Upper lobe of left lung (tissue), 6 donors: ENCODE measurements around the gene BRI3. TPM values are rescaled to one million over a fixed set of nuclear protein-coding genes. Genes with fewer than 3 reads are reported as not detected.

Experiments used
- total RNA-seq, 6 donors: library from RNA; depleted of rRNA in 4 of 6; stranded (reverse); fragments of >200 nt in 4 of 6; gene quantifications; one replicate each; pipeline versions ENCODE4 v1.1.0 to v1.2.1, GENCODE V29; 2016 to 2021
- donor health status: DM: no; HTN: no; CAD: no; lungs with moderate emphysema.
- donor health status: DM: no; HTN: yes; CAD: no; lungs with severe emphysema.

Gene BRI3
- total RNA-seq, 6 donors from 2014 or later, result 113 to 703 (median 143) TPM

Other genes with a start within 250 kb of the BRI3 start
- gene LMTK2, start 174.8 kb upstream of the BRI3 start, total RNA-seq, result 10 to 100 TPM; 27.6 to 65.8 (median 37.5) TPM
- gene BHLHA15, start 70.2 kb upstream of the BRI3 start, total RNA-seq, result 10 to 100 TPM in 1 of 6 donors, 1 to 10 TPM in 4, not detected in 1; 2.4 to 20.1 (median 3.5) TPM
- 100 to 1,000 TPM in 1 of 6 donors, 10 to 100 TPM in 5; 16.6 to 101 (median 55.0) TPM for gene TECPR1, start 29.5 kb upstream of the BRI3 start, total RNA-seq
- gene BAIAP2L1, start 119.4 kb downstream of the BRI3 start, total RNA-seq, result 10 to 100 TPM; 20.2 to 35.6 (median 26.6) TPM